Cardiac fibroblast (primary cell): ENCODE results near the gene PTPRT.

ENCODE experiments used
- DNase-seq, 2 donors: peaks; one replicate each; pipeline versions ENCODE4 v3.0.0 to v3.0.0-alpha.2; 2010; ENCODE audit warnings: low read depth in 2 of 2
- H3K4me3 ChIP-seq, 2 donors: replicated peaks in 1 of 2; 1 replicate in 1 of 2; 2 replicates in 1 of 2; pipeline ENCODE4 v1.5.1; 2011; ENCODE audit warnings: low read depth in 2 of 2, low read length in 2 of 2, mild to moderate bottlenecking in 2 of 2, moderate library complexity in 1 of 2
- TF ChIP-seq, protein P1 (sequence below): IDR thresholded peaks from one replicate; pipeline ENCODE4 v1.5.1; 2011; ENCODE audit warnings: low read depth, mild to moderate bottlenecking, low read length, inconsistent platforms

Gene PTPRT

DNA sequence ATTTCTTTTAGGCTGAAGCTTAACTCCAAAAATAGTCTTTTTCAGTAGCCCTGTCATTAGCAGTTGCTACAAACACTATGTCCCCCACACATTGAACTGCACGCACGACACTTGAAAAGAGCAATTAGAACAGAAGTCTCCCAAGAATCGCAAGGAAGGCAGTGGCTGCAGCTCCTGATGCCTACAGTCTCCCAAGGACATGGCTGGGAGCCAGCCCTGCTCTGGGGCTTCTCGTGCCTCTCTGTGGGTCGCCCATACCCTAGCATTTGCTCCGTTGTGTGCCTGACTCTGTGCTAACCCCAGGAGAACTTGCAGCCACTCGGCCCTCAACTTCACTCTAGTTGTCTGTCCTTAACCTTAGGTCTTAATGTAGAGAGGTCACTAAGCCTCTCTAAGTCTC is 454.2 kb downstream of the PTPRT start:
- TF ChIP-seq, protein P1, sequence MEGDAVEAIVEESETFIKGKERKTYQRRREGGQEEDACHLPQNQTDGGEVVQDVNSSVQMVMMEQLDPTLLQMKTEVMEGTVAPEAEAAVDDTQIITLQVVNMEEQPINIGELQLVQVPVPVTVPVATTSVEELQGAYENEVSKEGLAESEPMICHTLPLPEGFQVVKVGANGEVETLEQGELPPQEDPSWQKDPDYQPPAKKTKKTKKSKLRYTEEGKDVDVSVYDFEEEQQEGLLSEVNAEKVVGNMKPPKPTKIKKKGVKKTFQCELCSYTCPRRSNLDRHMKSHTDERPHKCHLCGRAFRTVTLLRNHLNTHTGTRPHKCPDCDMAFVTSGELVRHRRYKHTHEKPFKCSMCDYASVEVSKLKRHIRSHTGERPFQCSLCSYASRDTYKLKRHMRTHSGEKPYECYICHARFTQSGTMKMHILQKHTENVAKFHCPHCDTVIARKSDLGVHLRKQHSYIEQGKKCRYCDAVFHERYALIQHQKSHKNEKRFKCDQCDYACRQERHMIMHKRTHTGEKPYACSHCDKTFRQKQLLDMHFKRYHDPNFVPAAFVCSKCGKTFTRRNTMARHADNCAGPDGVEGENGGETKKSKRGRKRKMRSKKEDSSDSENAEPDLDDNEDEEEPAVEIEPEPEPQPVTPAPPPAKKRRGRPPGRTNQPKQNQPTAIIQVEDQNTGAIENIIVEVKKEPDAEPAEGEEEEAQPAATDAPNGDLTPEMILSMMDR: no peak
- no peak for DNase-seq
- H3K4me3 ChIP-seq: no peak overlapping the region

DNA sequence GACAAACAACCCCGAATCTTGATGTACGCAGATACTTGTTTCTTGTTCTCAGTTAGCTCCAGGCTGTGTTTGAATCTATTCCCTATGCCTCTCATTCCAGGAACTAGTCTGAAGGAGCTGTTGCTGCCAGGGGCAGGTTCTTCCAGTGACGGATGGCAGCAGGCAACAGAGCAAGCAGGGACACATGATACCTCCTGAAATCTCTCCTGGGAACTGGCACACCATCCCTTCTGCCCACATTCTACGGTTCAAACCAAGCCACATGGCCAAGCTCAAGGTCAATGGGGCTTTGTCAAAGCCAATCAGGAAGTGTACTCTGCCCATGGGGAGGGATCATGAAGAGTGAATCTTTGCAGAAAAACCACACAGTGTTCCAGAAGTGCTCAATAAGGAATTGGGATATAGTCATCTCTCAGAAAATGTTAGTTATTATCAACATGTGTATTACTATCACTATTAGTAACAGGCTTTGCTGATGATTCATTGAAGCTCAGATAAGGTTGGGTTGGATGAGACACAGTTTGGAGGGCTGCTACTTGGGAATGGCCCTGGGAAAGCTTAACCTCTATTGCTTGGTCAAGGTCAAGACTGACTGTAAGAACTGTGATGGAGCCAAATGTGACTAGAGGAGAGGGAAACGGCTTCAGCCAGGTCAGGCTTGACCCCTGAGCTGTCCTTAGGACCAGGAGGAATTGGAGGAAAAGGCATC is 454.9 kb downstream of the PTPRT start:
- no peak for DNase-seq
- TF ChIP-seq, protein P1: no peak
- H3K4me3 ChIP-seq: no peak overlapping the region

DNA sequence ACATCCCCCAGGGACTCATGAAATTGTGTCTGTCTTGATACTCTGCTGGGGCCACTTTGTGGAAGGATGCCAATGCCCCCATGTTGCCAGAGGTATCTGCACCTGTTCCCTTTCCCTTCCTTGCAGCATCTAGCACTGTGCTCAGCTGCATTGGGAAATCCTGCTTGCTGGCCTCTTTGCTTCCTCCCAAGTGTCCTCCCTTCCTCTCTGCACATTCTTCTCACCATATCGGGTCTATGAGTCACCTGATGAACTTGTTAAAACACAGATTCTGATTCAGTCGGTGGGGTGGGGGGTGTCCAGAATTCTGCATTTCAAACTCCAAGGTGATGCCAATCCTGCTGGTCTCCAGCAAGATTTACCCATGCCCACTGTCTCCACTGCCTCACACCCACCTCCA is 467.8 kb downstream of the PTPRT start:
- TF ChIP-seq, protein P1: no peak
- H3K4me3 ChIP-seq: no peak overlapping the region
- DNase-seq: no peak

DNA sequence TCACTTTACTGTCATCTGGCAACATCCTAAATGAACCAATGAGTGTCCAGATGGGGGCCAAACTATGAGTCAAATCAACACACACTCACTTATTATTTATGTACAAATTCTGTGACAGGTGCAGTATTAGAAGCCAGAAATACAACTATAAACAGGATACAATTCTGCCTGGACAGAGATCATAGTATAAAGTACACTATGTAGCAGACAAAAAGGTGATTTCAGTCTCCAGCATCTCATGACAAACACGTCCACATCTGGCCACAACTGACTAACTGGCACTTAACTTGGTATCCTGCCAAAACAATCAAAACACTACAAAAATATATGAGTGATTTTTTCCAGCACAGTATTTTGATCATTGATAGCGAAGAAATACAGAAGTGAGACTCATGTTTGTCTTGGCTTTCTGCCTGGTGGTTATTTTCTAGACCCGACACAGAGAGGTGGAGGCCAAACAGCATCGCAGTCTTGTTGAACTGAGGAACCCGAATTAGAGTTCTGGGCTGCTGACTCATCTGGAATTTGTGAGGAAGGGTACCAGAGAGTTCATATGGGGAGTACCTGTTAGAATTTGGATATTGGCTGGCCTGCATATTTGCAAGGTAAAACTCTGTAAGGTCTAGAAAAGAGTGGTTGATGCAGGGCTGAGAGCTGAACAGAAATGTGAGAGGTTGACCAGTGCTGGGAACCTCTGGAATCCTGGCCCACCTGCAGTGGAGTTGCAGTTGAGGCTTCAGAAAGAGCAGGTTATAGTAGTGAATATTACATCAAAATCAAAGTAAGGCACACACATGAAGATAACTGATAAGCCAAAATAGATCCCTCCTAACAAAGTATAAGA is 475.2 kb downstream of the PTPRT start:
- peak in 1 of 2 donors; percentile 0 for DNase-seq
- TF ChIP-seq, protein P1: no peak
- no peak overlapping the region for H3K4me3 ChIP-seq

DNA sequence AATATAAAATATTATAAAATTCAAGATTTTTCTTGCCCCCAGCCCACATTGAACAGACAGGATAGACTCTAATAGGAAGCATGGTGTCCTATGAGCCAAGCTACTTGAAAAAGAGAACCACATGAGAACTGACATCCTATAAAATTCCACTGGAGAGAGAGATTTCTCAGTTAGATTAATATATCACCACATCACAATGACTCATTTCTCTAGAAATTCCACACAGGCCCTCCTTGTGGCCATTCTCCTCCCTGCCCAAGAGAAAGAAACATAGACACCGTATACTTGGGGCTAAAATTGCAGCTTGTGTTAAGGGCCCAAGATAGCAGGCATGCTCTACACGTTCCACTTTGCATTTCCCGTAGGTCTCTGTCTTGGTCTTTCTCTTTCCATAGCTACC is 481.4 kb downstream of the PTPRT start:
- no peak overlapping the region for H3K4me3 ChIP-seq
- TF ChIP-seq, protein P1: no peak
- DNase-seq: no peak

DNA sequence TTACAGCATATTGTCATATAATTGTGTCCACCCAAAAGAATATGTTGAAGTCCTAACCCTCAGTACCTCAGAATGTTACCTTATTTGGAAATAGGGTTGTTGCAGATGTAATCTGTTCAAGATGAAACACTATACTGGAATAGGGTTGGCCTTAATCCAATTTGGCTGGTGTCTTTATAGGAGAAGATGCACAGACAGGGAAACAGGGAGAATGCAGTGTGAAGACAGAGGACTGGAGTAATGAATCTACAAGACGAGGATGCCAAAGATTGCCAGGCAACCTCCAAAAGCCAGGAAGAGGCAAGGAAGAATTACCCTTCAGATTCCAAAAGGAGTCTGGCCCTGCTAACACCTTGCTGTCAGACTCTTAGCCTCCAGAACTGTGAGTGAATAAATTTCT is 482.9 kb downstream of the PTPRT start:
- TF ChIP-seq, protein P1: no peak
- no peak overlapping the region for H3K4me3 ChIP-seq
- no peak for DNase-seq
